Liver (tissue), 3 donors: ENCODE data around the gene POU2F3.

Source experiments
- CTCF ChIP-seq: fragments of 150-350 bp; IDR thresholded peaks from 2 replicates; pipeline ENCODE4 v1.5.1; 2017; ENCODE audit warnings: improper control_type of control experiment, low read depth, low read length; ENCODE audit not compliant: missing input control
- EGR1 ChIP-seq, 2 donors: IDR thresholded peaks; 2 replicates each; pipeline ENCODE4 v1.6.1; 2016 to 2018; ENCODE audit warnings: antibody characterized with exemption in 2 of 2, low read depth in 2 of 2
- GABPA ChIP-seq, 2 donors: IDR thresholded peaks in 1 of 2; conservative IDR thresholded peaks in 1 of 2; 2 replicates each; pipeline ENCODE4 v1.6.1; 2016; ENCODE audit warnings: antibody characterized with exemption in 2 of 2, mild to moderate bottlenecking in 1 of 2, moderate library complexity in 1 of 2
- HNF4A ChIP-seq, 2 donors: conservative IDR thresholded peaks; 2 replicates each; pipeline ENCODE4 v1.6.1; 2016; ENCODE audit warnings: antibody characterized with exemption in 2 of 2, mild to moderate bottlenecking in 2 of 2
- HNF4G ChIP-seq: IDR thresholded peaks from 2 replicates; pipeline ENCODE4 v1.6.1; 2016; ENCODE audit warnings: antibody characterized with exemption
- JUND ChIP-seq, 2 donors: IDR thresholded peaks; 2 replicates each; pipeline ENCODE4 v1.6.1; 2016; ENCODE audit warnings: antibody characterized with exemption in 2 of 2
- MAX ChIP-seq: IDR thresholded peaks from 2 replicates; pipeline ENCODE4 v1.6.1; 2016; ENCODE audit warnings: antibody characterized with exemption
- RAD21 ChIP-seq, 2 donors: IDR thresholded peaks; 2 replicates each; pipeline ENCODE4 v1.6.1; 2016; ENCODE audit warnings: antibody characterized with exemption in 2 of 2, mild to moderate bottlenecking in 2 of 2
- REST ChIP-seq: IDR thresholded peaks from 2 replicates; pipeline ENCODE4 v1.6.1; 2016; ENCODE audit warnings: antibody characterized with exemption, mild to moderate bottlenecking
- SP1 ChIP-seq: IDR thresholded peaks from 2 replicates; pipeline ENCODE4 v1.6.1; 2018; ENCODE audit warnings: antibody characterized with exemption, mild to moderate bottlenecking
- TAF1 ChIP-seq: conservative IDR thresholded peaks from 2 replicates; pipeline ENCODE4 v1.6.1; 2016; ENCODE audit warnings: antibody characterized with exemption, mild to moderate bottlenecking
- YY1 ChIP-seq: IDR thresholded peaks from 2 replicates; pipeline ENCODE4 v1.6.1; 2016; ENCODE audit warnings: antibody characterized with exemption, mild to moderate bottlenecking
- ZBTB33 ChIP-seq: IDR thresholded peaks from 2 replicates; pipeline ENCODE4 v1.6.1; 2016; ENCODE audit warnings: antibody characterized with exemption
- donor health status: healthy.
- donor health status: healthy.

GRCh38 chr11:120279502-120279901 lies 39.6 kb downstream of the POU2F3 start:
- TF ChIP-seq TAF1 (no peak), CTCF (no peak), YY1 (no peak), HNF4G (no peak), JUND (IDR thresholded peaks at IDR 0.05) (no peak), REST (no peak), RAD21 (IDR thresholded peaks at IDR 0.05) (no peak), EGR1 (IDR thresholded peaks at IDR 0.05; ENCODE audit: low read depth in 2 of 2) (no peak), ZBTB33 (no peak), MAX (no peak), SP1 (no peak), GABPA (IDR thresholded peaks at IDR 0.05 in 1 of 2, conservative IDR thresholded peaks at IDR 0.05 in 1 of 2) (no peak), HNF4A (conservative IDR thresholded peaks at IDR 0.05) (no peak)
